Caki2 (cell line): ENCODE measurements around the gene ZNF132. TPM values are rescaled to one million over a fixed set of nuclear protein-coding genes. Genes with fewer than 3 reads are reported as not detected.
"Not testable (repeated sequence)": the region's sequence is repeated elsewhere in the genome, so short reads cannot be mapped to it uniquely, and the experiment has no call there.

Source experiments
- DNase-seq: peaks from one replicate; pipeline ENCODE4 v3.0.0-alpha.2; 2015; ENCODE audit warnings: low read depth
- in situ Hi-C: cut with HindIII; loops from 2 replicates; pipeline ENCODE4 v1.10.0; 2016; ENCODE audit warnings: low sequenced_read_pairs, low pct_unique_long_range_greater_than_20kb, mixed read lengths
- total RNA-seq: library from RNA; depleted of rRNA; stranded (reverse); fragments of >200 nt; shearing (Covaris generic); gene quantifications from 2 replicates; pipeline ENCODE4 v1.2.3, GENCODE V29; 2014; ENCODE audit warnings: low replicate concordance

ZNF132 gene
- total RNA-seq, 1 experiment from 2014 or later: 4.9 TPM

GRCh38 chr19:58470837-58471543 lies 31.0 kb upstream of the ZNF132 start:
- in situ Hi-C loops, DNase-seq: not testable (repeated sequence)

DNA sequence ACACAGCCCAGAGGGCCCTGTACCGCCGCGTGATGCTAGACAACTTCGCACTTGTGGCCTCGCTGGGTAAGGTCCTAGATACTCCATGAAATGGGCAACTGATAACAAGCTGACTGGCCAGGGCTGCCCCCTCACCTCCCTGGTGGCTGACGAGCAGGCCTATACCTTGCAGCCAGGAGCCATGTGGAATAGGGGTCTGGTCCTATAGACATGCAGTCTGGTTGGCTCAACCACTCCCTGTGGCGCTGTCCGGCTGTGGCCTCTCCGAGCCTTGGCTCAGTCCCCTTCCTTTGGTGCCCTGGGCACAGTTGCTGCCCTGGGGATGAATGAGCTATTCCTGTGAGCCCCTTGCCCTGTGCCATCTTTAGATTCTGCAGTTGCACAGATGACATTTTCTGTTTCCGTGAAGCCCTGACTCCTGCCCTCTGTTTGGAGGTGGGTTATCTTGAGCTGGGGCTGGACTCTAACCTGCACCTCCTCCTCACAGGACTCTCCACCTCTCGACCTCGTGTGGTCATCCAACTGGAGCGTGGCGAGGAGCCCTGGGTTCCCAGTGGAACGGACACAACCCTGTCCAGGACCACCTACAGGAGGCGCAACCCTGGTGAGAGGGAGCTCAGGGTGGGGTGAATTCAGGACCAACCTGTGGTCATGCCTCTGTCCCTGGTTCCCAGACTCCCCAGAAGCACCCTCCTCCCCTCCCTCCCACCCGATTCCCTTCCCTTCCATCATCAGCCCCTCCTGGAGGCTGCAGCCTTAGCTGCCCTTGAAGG lies 29.5 kb upstream of the ZNF132 start:
- DNase-seq: no peak
- in situ Hi-C loops: no loop called here

GRCh38 chr19:58468216-58468839 lies 28.4 kb upstream of the ZNF132 start:
- DNase-seq: no peak
- in situ Hi-C loops: no loop called here

GRCh38 chr19:58466760-58467589 lies 27.0 kb upstream of the ZNF132 start, which contains the start of gene ZNF324:
TSS of gene ZNF324 (plus strand) at chr19:58467080. CDS start at chr19:58469186, 2,106 bp downstream.
- in situ Hi-C loops: no loop called here
- DNase-seq: peak; percentile 94

DNA sequence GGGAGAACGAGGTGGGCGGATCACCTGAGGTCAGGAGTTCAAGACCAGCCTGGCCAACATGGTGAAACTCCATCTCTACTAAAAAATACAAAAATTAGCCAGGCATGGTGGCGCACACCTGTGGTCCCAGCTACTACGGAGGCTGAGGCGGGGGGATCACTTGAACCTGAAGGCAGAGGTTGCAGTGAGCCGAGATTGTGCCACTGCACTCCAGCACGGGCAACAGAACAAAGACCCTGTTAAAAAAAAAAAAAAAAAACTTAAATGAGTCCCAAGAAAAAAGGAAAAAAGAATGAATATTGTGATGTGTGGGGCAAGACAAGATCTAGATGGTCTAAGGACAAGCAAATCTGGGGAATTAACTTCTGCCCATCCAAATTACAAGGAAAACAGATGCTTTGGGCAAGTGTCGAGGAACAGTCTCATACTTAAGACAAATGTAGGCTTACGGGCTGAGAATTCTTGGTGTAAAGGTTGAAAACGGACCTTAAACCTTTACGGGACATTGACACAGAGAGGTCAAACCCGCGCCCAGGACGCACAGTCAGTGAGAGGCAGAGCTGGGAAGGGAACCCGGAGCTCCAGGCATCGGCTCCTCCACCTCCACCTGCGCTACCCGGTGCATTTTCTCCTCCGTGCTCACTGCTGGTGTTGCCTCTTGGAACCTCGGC lies 26.3 kb upstream of the ZNF132 start:
- in situ Hi-C loops: no loop called here
- no peak for DNase-seq

- in situ Hi-C loops: no loop called here
- no peak for DNase-seq
These were observed 20.1 kb upstream of the ZNF132 start for GRCh38 chr19:58460039-58460438.

GRCh38 chr19:58456111-58456510 lies 16.2 kb upstream of the ZNF132 start:
- in situ Hi-C loops: no loop called here
- no peak for DNase-seq

GRCh38 chr19:58455306-58455705 lies 15.4 kb upstream of the ZNF132 start:
- DNase-seq: no peak
- in situ Hi-C loops: no loop called here

DNA sequence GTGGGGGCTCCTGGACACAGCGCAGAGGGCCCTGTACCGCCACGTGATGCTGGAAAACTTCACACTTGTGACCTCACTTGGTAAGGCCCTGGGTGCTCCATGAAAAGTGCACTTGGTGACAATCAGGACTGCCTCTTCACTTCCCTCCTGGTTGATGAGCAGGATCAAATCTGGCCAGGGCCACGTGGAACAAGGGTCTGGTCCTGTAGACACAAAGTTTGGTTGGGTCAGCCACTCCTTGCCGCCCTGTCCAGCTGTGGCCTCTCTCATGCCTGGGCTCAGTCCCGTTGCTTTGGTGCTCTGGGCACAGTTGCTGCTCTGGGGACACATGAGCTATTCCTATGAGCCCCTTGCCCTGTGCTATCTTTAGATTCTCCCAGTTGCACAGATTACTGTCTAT lies 13.8 kb upstream of the ZNF132 start:
- no peak for DNase-seq
- in situ Hi-C loops: no loop called here

GRCh38 chr19:58451358-58452101 lies 11.6 kb upstream of the ZNF132 start, which contains the start of gene ZNF324B:
TSS of gene ZNF324B (plus strand) at chr19:58451622. CDS start at chr19:58453702, 2,080 bp downstream.
- DNase-seq: peak; percentile 93
- in situ Hi-C loops: no loop called here

DNA sequence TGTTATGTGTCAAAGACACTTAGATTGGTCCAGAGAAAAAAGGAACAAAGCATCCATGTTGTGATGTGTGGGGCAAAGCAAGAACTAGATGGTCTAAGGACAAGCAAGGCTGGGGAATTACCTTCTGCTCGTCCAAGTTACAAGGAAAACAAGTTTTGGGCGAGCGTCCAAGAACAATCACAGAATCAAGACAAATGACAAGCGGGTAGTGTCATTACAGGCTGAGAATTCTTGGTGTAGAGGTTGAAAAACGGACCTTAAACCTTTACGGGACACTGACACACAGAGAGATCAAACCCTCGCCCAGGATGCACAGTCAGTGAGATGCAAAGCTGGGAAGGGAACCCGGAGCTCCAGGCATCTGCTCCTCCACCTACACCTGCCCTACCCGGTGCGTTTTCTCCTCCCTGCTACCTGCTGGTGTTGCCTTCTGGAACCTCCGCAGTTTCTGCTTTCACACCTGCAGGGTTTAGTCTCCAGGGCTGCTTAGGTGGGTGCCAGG lies 11.0 kb upstream of the ZNF132 start:
- no peak for DNase-seq
- in situ Hi-C loops: no loop called here

DNA sequence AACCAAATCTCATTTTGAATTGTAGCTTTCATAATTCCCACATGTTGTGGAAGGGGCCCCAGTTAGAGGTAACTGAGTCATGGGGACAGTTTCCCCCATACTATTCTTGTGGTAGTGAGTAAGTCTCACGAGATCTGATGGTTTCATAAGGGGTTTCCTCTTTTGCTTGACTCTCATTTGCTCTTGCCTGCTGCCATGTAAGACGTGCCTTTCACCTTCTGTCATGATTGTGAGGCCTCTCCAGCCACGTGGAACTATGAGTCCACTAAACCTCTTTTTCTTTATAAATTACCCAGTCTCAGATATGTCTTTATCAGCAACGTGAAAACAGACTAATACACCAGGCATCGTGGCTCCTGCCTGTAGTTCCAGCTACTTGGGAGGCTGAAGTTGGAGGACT lies 10.0 kb upstream of the ZNF132 start:
- in situ Hi-C loops: not testable (repeated sequence)

GRCh38 chr19:58448860-58449259 lies 8.9 kb upstream of the ZNF132 start:
- DNase-seq, in situ Hi-C loops: not testable (repeated sequence)

More for the DNA sequence above, 10.0 kb upstream of the ZNF132 start:
- DNase-seq: not testable (repeated sequence)

- DNase-seq, in situ Hi-C loops: not testable (repeated sequence)
These were observed 3.0 kb upstream of the ZNF132 start for GRCh38 chr19:58442986-58443385.

DNA sequence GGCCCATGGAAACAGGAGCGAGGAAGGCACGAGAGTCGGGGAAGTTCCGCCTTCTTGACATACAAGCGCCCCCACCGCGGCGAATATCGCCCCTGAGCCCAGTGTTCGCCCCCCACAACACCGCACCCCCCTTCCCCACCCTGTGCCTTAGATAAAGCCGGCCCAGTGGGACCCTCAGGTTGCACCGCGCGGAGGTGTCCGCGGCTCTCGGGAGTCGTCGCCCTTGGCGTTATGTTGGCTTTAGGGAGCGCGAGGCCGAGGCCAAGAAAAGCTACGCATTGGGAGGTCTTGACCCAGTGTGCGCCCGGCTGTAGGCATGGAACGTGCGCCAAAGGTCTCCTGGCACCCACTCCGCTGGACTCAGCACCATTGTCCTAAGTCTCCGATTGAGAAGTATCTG lies 603 bp upstream of the ZNF132 start:
- in situ Hi-C loops: no loop called here
- DNase-seq: no peak

- peak; percentile 26 for DNase-seq
- in situ Hi-C loops: no loop called here
These were observed 5.7 kb downstream of the ZNF132 start for GRCh38 chr19:58434217-58434616.

GRCh38 chr19:58429745-58430144 lies 10.2 kb downstream of the ZNF132 start:
- in situ Hi-C loops: no loop called here
- DNase-seq: no peak
